Neuronal stem cell (in vitro differentiated cells): ENCODE data around the gene GRIN2A.

Source experiments
- DNase-seq: peaks from one replicate; pipeline ENCODE4 v3.0.0-alpha.2; 2013; ENCODE audit warnings: low spot score
- H2AFZ ChIP-seq: one replicate; pipeline ENCODE4 v1.6.1; 2013; ENCODE audit warnings: mild to moderate bottlenecking, low read length, inconsistent platforms
- H2AK5ac ChIP-seq: 2 replicates; pipeline ENCODE4 v1.6.1; 2013; ENCODE audit warnings: low read depth, mild to moderate bottlenecking, inconsistent platforms, low read length, moderate library complexity, mixed read lengths
- H2BK120ac ChIP-seq: 2 replicates; pipeline ENCODE4 v1.6.1; 2013; ENCODE audit warnings: low read depth, mild to moderate bottlenecking, inconsistent platforms, low read length, moderate library complexity, mixed read lengths
- H2BK12ac ChIP-seq: one replicate; pipeline ENCODE4 v1.6.1; 2013; ENCODE audit warnings: low read length, inconsistent platforms
- H2BK15ac ChIP-seq: 2 replicates; pipeline ENCODE4 v1.6.1; 2013; ENCODE audit warnings: mild to moderate bottlenecking, low read length, inconsistent platforms, mixed read lengths
- H2BK5ac ChIP-seq: one replicate; pipeline ENCODE4 v1.6.1; 2013; ENCODE audit warnings: inconsistent platforms, mild to moderate bottlenecking, low read length, moderate library complexity
- H3K14ac ChIP-seq: one replicate; pipeline ENCODE4 v1.6.1; 2013; ENCODE audit warnings: low read length, inconsistent platforms
- H3K18ac ChIP-seq: 2 replicates; pipeline ENCODE4 v1.6.1; 2013; ENCODE audit warnings: low read length, inconsistent platforms
- H3K23ac ChIP-seq: 2 replicates; pipeline ENCODE4 v1.6.1; 2013; ENCODE audit warnings: low read depth, mild to moderate bottlenecking, mixed read lengths, low read length, inconsistent platforms; ENCODE audit not compliant: poor library complexity
- H3K27ac ChIP-seq: replicated peaks from 3 replicates; pipeline ENCODE4 v1.5.1; 2013; ENCODE audit warnings: low read length, inconsistent platforms
- H3K27me3 ChIP-seq, 3 experiments: 2 replicates each; pipeline ENCODE4 v1.6.1; 2013; ENCODE audit warnings: low read length in 3 of 3, mild to moderate bottlenecking in 2 of 3, inconsistent platforms in 1 of 3, low read depth in 1 of 3, mixed read lengths in 1 of 3, moderate library complexity in 1 of 3; ENCODE audit not compliant: control insufficient read depth in 3 of 3, insufficient read depth in 3 of 3
- H3K36me3 ChIP-seq, 2 donors: replicated peaks in 1 of 2; 2 replicates each; pipeline ENCODE4 v1.6.1; 2013; ENCODE audit warnings: low read length in 2 of 2; ENCODE audit not compliant: control insufficient read depth in 2 of 2, insufficient read depth in 2 of 2
- H3K4ac ChIP-seq: 2 replicates; pipeline ENCODE4 v1.6.1; 2013; ENCODE audit warnings: inconsistent platforms, mild to moderate bottlenecking, low read length, moderate library complexity
- H3K4me1 ChIP-seq, 2 donors: 1 replicate in 1 of 2; 2 replicates in 1 of 2; pipeline ENCODE4 v1.6.1; 2013; ENCODE audit warnings: low read length in 2 of 2, low read depth in 1 of 2; ENCODE audit not compliant: control insufficient read depth in 2 of 2, insufficient read depth in 1 of 2
- H3K4me2 ChIP-seq: one replicate; pipeline ENCODE4 v1.6.1; 2013; ENCODE audit warnings: mild to moderate bottlenecking, low read length, inconsistent platforms; ENCODE audit not compliant: insufficient read depth, poor library complexity, severe bottlenecking
- H3K4me3 ChIP-seq, 2 donors: 2 replicates each; pipeline ENCODE4 v1.5.1; 2013; ENCODE audit warnings: low read length in 2 of 2, mild to moderate bottlenecking in 2 of 2, inconsistent platforms in 1 of 2, moderate library complexity in 1 of 2
- H3K79me1 ChIP-seq: one replicate; pipeline ENCODE4 v1.6.1; 2013; ENCODE audit warnings: low read depth, mild to moderate bottlenecking, inconsistent platforms, low read length, moderate library complexity
- H3K9ac ChIP-seq: one replicate; pipeline ENCODE4 v1.6.1; 2013; ENCODE audit warnings: mild to moderate bottlenecking, low read depth, low read length, inconsistent platforms; ENCODE audit not compliant: poor library complexity
- H3K9me3 ChIP-seq, 2 donors: replicated peaks in 1 of 2; 2 replicates each; pipeline versions ENCODE3 to v1.6.1; 2013; ENCODE audit warnings: low read length in 2 of 2, mild to moderate bottlenecking in 2 of 2, inconsistent platforms in 1 of 2, low read depth in 1 of 2, mixed read lengths in 1 of 2, moderate library complexity in 1 of 2; ENCODE audit not compliant: control insufficient read depth in 2 of 2, insufficient read depth in 1 of 2
- H4K8ac ChIP-seq: one replicate; pipeline ENCODE4 v1.6.1; 2013; ENCODE audit warnings: low read depth, mild to moderate bottlenecking, inconsistent platforms, low read length, moderate library complexity
- H4K91ac ChIP-seq: one replicate; pipeline ENCODE4 v1.6.1; 2013; ENCODE audit warnings: low read length, low read depth, mild to moderate bottlenecking, inconsistent platforms; ENCODE audit not compliant: poor library complexity
- WGBS, 2 donors: extraction: QIAGEN DNeasy Blood & Tissue Kit; methylation state at CpG; one replicate each; pipeline ENCODE4 v1.1.7; 2013; ENCODE audit warnings: missing lambda C conversion rate in 2 of 2, mixed read lengths in 1 of 2; ENCODE audit not compliant: insufficient read length in 2 of 2, insufficient replicate concordance in 1 of 2; ENCODE audit errors: extremely low coverage in 2 of 2; 5-methylcytosine and 5-hydroxymethylcytosine counted together

Gene GRIN2A

DNA sequence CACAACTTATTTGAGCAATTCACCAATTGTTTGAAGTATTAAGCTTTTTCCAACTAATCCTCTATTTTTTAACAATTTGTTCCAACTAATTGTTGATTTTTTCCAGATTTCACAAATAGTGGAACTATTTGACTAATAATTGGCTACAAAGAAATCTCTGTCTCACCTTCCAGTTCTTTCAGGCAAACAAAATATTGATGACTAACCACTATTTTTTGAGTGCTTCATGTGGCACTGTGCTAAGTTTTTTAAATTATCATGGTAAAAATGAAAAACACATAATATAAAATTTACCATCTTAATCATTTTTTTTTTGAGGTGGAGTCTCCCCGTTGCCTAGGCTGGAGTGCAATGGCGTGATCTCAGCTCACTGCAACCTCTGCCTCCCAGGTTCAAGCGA lies 24.6 kb upstream of the GRIN2A start:
- H2BK15ac ChIP-seq: no peak overlapping the region
- no peak overlapping the region for H2BK5ac ChIP-seq
- no peaks in the 10 kb centered on the region for H3K36me3 ChIP-seq
- H3K4me3 ChIP-seq: no peak overlapping the region
- H3K9me3 ChIP-seq: peaks cover 0 to 2% of the 10 kb centered on the region in 2 donors
- no peaks in the 10 kb centered on the region for H3K79me1 ChIP-seq
- no peak overlapping the region for H2AK5ac ChIP-seq
- no peak overlapping the region for H4K8ac ChIP-seq
- no peak overlapping the region for H3K23ac ChIP-seq
- H2BK12ac ChIP-seq: no peak overlapping the region
- H3K4me1 ChIP-seq: no peaks in the 10 kb centered on the region
- H3K27me3 ChIP-seq: no peaks in the 10 kb centered on the region
- no peak overlapping the region for H3K4ac ChIP-seq
- no peak overlapping the region for H2BK120ac ChIP-seq
- H4K91ac ChIP-seq: no peak overlapping the region
- no peak overlapping the region for H3K9ac ChIP-seq
- no peak overlapping the region for H3K18ac ChIP-seq
- no peak overlapping the region for H2AFZ ChIP-seq
- H3K14ac ChIP-seq: no peak overlapping the region
- H3K4me2 ChIP-seq: no peak overlapping the region
- no peak overlapping the region for H3K27ac ChIP-seq
- DNase-seq: no peak
- no CpG with 5 or more reads among the region's 3 CpGs for WGBS, 2 donors

DNA sequence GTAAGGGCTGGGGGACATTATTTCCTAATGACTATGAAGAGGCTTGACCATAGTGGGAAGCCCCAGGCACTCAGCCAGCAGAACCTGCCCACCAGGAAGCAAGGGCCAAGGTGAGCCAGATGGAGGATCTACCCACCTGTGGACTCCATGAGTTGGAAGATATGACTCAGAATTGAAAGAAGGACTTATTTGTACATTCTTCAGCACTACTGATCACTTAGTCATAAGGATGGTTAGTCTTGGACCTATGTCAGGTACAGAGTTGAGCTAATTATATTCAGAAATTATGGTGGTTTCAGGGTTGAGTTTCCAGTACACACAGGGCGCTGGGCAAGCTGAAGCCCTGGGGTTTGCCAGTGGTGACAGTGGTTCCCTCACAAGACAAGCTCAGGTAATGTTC lies 24.0 kb upstream of the GRIN2A start:
- Histone ChIP-seq H3K4me2 (no peak overlapping the region), H2BK15ac (no peak overlapping the region), H3K4ac (no peak overlapping the region), H2BK12ac (no peak overlapping the region), H2BK120ac (no peak overlapping the region), H3K4me1 (no peaks in the 10 kb centered on the region), H4K8ac (no peak overlapping the region), H2AK5ac (no peak overlapping the region), H3K23ac (no peak overlapping the region), H3K4me3 (no peak overlapping the region), H3K36me3 (no peaks in the 10 kb centered on the region), H3K27me3 (no peaks in the 10 kb centered on the region), H4K91ac (no peak overlapping the region), H3K79me1 (no peaks in the 10 kb centered on the region), H3K9ac (no peak overlapping the region), H3K27ac (no peak overlapping the region), H2BK5ac (no peak overlapping the region), H2AFZ (no peak overlapping the region), H3K18ac (no peak overlapping the region), H3K9me3 (peaks cover 0 to 2% of the 10 kb centered on the region in 2 donors), H3K14ac (no peak overlapping the region)
- no CpG with 5 or more reads among the region's 1 CpG for WGBS, 2 donors
- DNase-seq: no peak

DNA sequence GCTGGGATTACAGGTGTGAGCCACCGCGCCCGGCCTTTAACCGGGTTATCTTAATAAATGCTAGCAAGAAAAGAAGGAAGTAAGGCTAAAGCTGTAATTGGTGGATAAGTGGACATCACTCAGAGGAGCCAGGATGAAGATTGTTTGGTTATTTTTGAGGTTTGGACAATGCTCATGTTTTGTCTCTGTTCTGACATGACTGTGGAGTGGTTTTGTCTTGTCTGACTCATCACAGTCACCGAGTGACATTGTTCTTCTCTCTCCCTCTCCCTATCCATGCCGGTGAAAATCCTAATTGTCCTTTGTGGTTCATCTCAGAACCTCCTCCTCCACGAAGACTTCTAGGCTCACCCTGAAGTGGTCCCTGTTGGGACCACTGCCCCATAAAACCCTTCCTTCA lies 23.5 kb upstream of the GRIN2A start:
- H3K27ac ChIP-seq: no peak overlapping the region
- no peak overlapping the region for H2AFZ ChIP-seq
- H3K9ac ChIP-seq: no peak overlapping the region
- no peak overlapping the region for H2BK12ac ChIP-seq
- H3K4ac ChIP-seq: no peak overlapping the region
- H3K4me2 ChIP-seq: no peak overlapping the region
- H2BK120ac ChIP-seq: no peak overlapping the region
- H3K4me1 ChIP-seq: no peaks in the 10 kb centered on the region
- H2BK15ac ChIP-seq: no peak overlapping the region
- H3K14ac ChIP-seq: no peak overlapping the region
- no peak overlapping the region for H3K4me3 ChIP-seq
- H4K8ac ChIP-seq: no peak overlapping the region
- no peak overlapping the region for H2BK5ac ChIP-seq
- H3K36me3 ChIP-seq: no peaks in the 10 kb centered on the region
- no peak overlapping the region for H3K23ac ChIP-seq
- peaks cover 0 to 2% of the 10 kb centered on the region in 2 donors for H3K9me3 ChIP-seq
- H4K91ac ChIP-seq: no peak overlapping the region
- no peak overlapping the region for H2AK5ac ChIP-seq
- H3K18ac ChIP-seq: no peak overlapping the region
- no CpG with 5 or more reads among the region's 7 CpGs for WGBS, 2 donors
- no peaks in the 10 kb centered on the region for H3K27me3 ChIP-seq
- H3K79me1 ChIP-seq: no peaks in the 10 kb centered on the region
- DNase-seq: no peak

DNA sequence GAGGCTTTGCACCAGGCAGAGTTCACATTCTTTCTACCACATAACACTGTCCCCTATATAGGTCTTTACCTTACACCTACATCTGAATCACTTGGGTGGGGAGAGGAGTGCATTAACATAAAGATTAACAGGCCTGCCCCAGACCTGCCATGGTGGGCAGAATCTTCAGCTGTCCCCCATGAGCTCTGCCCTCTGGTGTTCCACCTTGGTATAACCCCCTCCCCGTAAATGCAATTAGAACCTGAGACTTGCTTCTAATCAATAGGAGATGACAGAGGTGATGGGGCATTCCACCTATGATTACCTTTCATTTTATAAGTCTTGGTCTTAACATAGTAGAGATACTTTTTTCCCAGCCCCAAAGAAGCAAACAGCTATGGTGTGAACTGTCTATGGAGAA lies 20.4 kb upstream of the GRIN2A start:
- H3K79me1 ChIP-seq: no peaks in the 10 kb centered on the region
- H3K9me3 ChIP-seq: peaks cover 0 to 2% of the 10 kb centered on the region in 2 donors
- no peak overlapping the region for H2BK15ac ChIP-seq
- H2AK5ac ChIP-seq: no peak overlapping the region
- H4K91ac ChIP-seq: no peak overlapping the region
- H2BK120ac ChIP-seq: no peak overlapping the region
- no peaks in the 10 kb centered on the region for H3K4me1 ChIP-seq
- H2BK12ac ChIP-seq: no peak overlapping the region
- no peak overlapping the region for H3K4me3 ChIP-seq
- no peak overlapping the region for H3K23ac ChIP-seq
- no peak for DNase-seq
- H2AFZ ChIP-seq: no peak overlapping the region
- no peak overlapping the region for H3K18ac ChIP-seq
- no peaks in the 10 kb centered on the region for H3K36me3 ChIP-seq
- no CpG with 5 or more reads among the region's 1 CpG for WGBS, 2 donors
- H3K14ac ChIP-seq: no peak overlapping the region
- no peak overlapping the region for H3K4ac ChIP-seq
- no peak overlapping the region for H3K9ac ChIP-seq
- no peak overlapping the region for H2BK5ac ChIP-seq
- no peak overlapping the region for H4K8ac ChIP-seq
- no peak overlapping the region for H3K4me2 ChIP-seq
- no peak overlapping the region for H3K27ac ChIP-seq
- H3K27me3 ChIP-seq: no peaks in the 10 kb centered on the region
